ENCODE data around the gene GPATCH8. TPM values are rescaled to one million over a fixed set of nuclear protein-coding genes. Genes with fewer than 3 reads are reported as not detected.

The GPATCH8 gene
- total and polyA plus RNA-seq, 2 of the 8 experiments (the other 6 are each of a cell fraction or from before 2014, with no cell fraction given), result 20.5 to 58.1 TPM

DNA sequence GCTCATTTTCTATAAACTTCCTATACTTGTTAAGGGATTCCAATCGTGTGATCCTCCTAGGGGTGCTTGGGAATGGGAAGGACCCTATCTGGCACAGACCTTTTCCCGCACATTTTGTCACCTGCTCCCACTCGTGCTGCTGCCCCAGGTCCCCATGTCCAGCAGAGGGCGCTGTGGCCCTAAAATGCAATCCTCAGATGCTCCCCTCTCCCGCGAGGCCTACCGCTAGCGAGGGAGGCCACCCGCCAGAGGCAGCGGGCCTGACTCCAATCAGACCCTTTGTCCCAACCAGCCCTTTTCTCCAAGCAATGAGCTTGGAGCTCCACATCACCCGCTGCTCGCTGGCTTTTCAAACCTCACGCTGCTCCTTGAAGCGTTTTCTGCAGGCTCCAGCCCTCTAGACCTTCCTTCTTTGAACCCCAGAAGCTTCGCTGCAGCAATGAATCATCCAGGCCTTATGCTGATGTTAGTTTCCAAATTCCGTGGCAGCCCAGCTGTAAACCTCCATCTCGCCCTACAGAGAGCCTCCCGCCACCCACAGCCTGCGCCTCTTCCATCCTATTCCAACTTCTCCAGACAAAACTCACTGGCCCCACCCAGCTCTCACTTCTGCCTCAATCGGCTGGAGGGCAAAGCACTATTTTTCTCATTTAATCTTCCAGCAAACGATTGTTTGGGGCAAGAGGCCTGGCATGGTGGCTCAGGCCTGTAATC, 30.5 kb upstream of the GPATCH8 start (continued):
- TF ChIP-seq CBX8 (IDR thresholded peaks at IDR 0.05; ENCODE audit: borderline replicate concordance, low read depth, low read length) (no peak), GABPA (IDR thresholded peaks at IDR 0.05; ENCODE audit: borderline replicate concordance, insufficient read depth, low read length) (peak; percentile 40; the same call in 1 of the 2 replicates), SP1 (IDR thresholded peaks at IDR 0.05; ENCODE audit: low read depth, low read length) (no peak), FOSL1 (IDR thresholded peaks at IDR 0.05; ENCODE audit: insufficient read depth, low read depth, low read length) (no peak), TAF7 (optimal IDR thresholded peaks at IDR 0.05; ENCODE audit: borderline replicate concordance, low read depth, low read length) (no peak), CTBP2 (IDR thresholded peaks at IDR 0.05; ENCODE audit: borderline replicate concordance, insufficient read depth, insufficient read length, low read length) (no peak), JUN (IDR thresholded peaks at IDR 0.05; ENCODE audit: low read depth, low read length) (no peak), KDM4A (IDR thresholded peaks at IDR 0.05; ENCODE audit: low read depth, low read length, severe bottlenecking) (no peak), SIX5 (IDR thresholded peaks at IDR 0.05; ENCODE audit: low read depth, low read length) (no peak), BACH1 (IDR thresholded peaks at IDR 0.05; ENCODE audit: low read length) (peak; percentile 94), SP4 (IDR thresholded peaks at IDR 0.05; ENCODE audit: low read length) (no peak), GTF2F1 (IDR thresholded peaks at IDR 0.05; ENCODE audit: borderline replicate concordance, low read depth, low read length) (0 out of 2 replicates have a peak, but pooled peaks have one; percentile 57), SIRT6 (IDR thresholded peaks at IDR 0.05; ENCODE audit: low read length) (no peak), SRF (IDR thresholded peaks at IDR 0.05; ENCODE audit: low read depth, low read length) (no peak), POU5F1 (IDR thresholded peaks at IDR 0.05; ENCODE audit: low read depth, low read length) (no peak), EP300 (IDR thresholded peaks at IDR 0.05; ENCODE audit: borderline replicate concordance in 1 of 2, low read depth in 2 of 2, low read length in 2 of 2) (no peak), POLR2AphosphoS5 (IDR thresholded peaks at IDR 0.05; ENCODE audit: low read depth, low read length) (no peak), KDM1A (IDR thresholded peaks at IDR 0.05; ENCODE audit: borderline replicate concordance, low read length) (no peak), ZNF274 (IDR thresholded peaks at IDR 0.05; ENCODE audit: borderline replicate concordance, extremely low read depth, low read length) (no peak), PHF8 (conservative IDR thresholded peaks at IDR 0.05; ENCODE audit: low read depth, low read length) (no peak), RBBP5 (IDR thresholded peaks at IDR 0.05; ENCODE audit: borderline replicate concordance, low read depth, low read length) (no peak), TCF12 (IDR thresholded peaks at IDR 0.05; ENCODE audit: low read depth, low read length) (0 out of 2 replicates have a peak, but pooled peaks have one; percentile 43), SAP30 (IDR thresholded peaks at IDR 0.05; ENCODE audit: insufficient read depth, insufficient replicate concordance, low read length) (no peak)
- TF ChIP-seq, protein P1, sequence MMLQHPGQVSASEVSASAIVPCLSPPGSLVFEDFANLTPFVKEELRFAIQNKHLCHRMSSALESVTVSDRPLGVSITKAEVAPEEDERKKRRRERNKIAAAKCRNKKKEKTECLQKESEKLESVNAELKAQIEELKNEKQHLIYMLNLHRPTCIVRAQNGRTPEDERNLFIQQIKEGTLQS (IDR thresholded peaks at IDR 0.05; ENCODE audit: insufficient read depth, low read depth, low read length), result no peak

Measured in H1 (cell line).